ENCODE data around the gene RNF44.
"Not testable (repeated sequence)": the region's sequence is repeated elsewhere in the genome, so short reads cannot be mapped to it uniquely, and the experiment has no call there.

Gene RNF44

GRCh38 chr5:176514244-176514950, 22.8 kb downstream of the RNF44 start:
- DNase-seq: no peak

- no peak for DNase-seq
Observed at GRCh38 chr5:176513788-176514187, 23.4 kb downstream of the RNF44 start.

GRCh38 chr5:176508603-176509002, 28.6 kb downstream of the RNF44 start:
- no peak for DNase-seq

GRCh38 chr5:176507911-176508310, 29.3 kb downstream of the RNF44 start:
- DNase-seq: no peak

- DNase-seq: no peak
Observed at GRCh38 chr5:176503496-176503895, 33.7 kb downstream of the RNF44 start.

- no peak for DNase-seq
Observed at GRCh38 chr5:176501333-176501732, 35.9 kb downstream of the RNF44 start.

GRCh38 chr5:176500511-176500910, 36.7 kb downstream of the RNF44 start:
- no peak for DNase-seq

- no peak for DNase-seq
Observed at GRCh38 chr5:176499273-176499672, 37.9 kb downstream of the RNF44 start.

GRCh38 chr5:176497852-176498251, 39.4 kb downstream of the RNF44 start:
- no peak for DNase-seq

GRCh38 chr5:176492431-176492830, 44.8 kb downstream of the RNF44 start:
- no peak for DNase-seq

GRCh38 chr5:176491901-176492300, 45.3 kb downstream of the RNF44 start:
- DNase-seq: no peak

GRCh38 chr5:176491101-176491502, 46.1 kb downstream of the RNF44 start:
- DNase-seq: no peak

GRCh38 chr5:176490301-176490700, 46.9 kb downstream of the RNF44 start:
- DNase-seq: no peak

GRCh38 chr5:176489077-176489476, 48.1 kb downstream of the RNF44 start:
- DNase-seq: no peak

- DNase-seq: not testable (repeated sequence)
Observed at GRCh38 chr5:176487160-176487559, 50.0 kb downstream of the RNF44 start.

GRCh38 chr5:176486189-176486757, 50.9 kb downstream of the RNF44 start:
- no peak for DNase-seq

GRCh38 chr5:176485176-176485575, 52.0 kb downstream of the RNF44 start:
- DNase-seq: no peak

GRCh38 chr5:176481711-176482110, 55.5 kb downstream of the RNF44 start:
- no peak for DNase-seq
